H1 (cell line): ENCODE data around the gene SIRT6. TPM values are rescaled to one million over a fixed set of nuclear protein-coding genes. Genes with fewer than 3 reads are reported as not detected.

ENCODE experiments used
- CTCF ChIA-PET: fragments of 300-600 bp; sonication (Branson Sonifier 250); formaldehyde crosslinking; loops from one replicate; lab custom pipeline; 2021; ENCODE audit not compliant: partially characterized antibody; lab: Charles Lee
- POLR2A ChIA-PET: fragments of 300-600 bp; sonication (Branson Sonifier 250); formaldehyde crosslinking; loops from one replicate; lab custom pipeline; 2021; ENCODE audit warnings: inconsistent platforms; ENCODE audit not compliant: partially characterized antibody; lab: Charles Lee
- DNase-seq, 2 experiments: peaks; one replicate each; pipeline versions ENCODE4 v3.0.0 to v3.0.0-alpha.2; 2010 to 2022; ENCODE audit warnings: low spot score in 2 of 2, low read depth in 1 of 2, mixed read lengths in 1 of 2
- FAIRE-seq: peaks from 2 replicates; lab custom pipeline; 2011; peaks lifted over from hg19 to GRCh38; lab: Jason Lieb, UNC
- H2AFZ ChIP-seq: 2 replicates; pipeline ENCODE4 v1.8.1; 2012; ENCODE audit warnings: low read length, inconsistent platforms
- H2AK5ac ChIP-seq: 2 replicates; pipeline ENCODE4 v1.6.1; 2013; ENCODE audit warnings: low read depth, low read length
- H2BK120ac ChIP-seq: replicated peaks from 2 replicates; pipeline ENCODE3; 2013; ENCODE audit warnings: low read depth, low read length, inconsistent platforms
- H2BK12ac ChIP-seq: 2 replicates; pipeline ENCODE4 v1.6.1; 2013; ENCODE audit warnings: low read depth, low read length
- H2BK15ac ChIP-seq: 2 replicates; pipeline ENCODE4 v1.6.1; 2013; ENCODE audit warnings: low read length
- H2BK20ac ChIP-seq: 2 replicates; pipeline ENCODE4 v1.6.1; 2013; ENCODE audit warnings: low read length
- H2BK5ac ChIP-seq: 2 replicates; pipeline ENCODE4 v1.6.1; 2013; ENCODE audit warnings: low read depth, low read length
- H3K14ac ChIP-seq: 2 replicates; pipeline ENCODE4 v1.6.1; 2013; ENCODE audit warnings: inconsistent platforms; ENCODE audit not compliant: insufficient read length
- H3K18ac ChIP-seq: 2 replicates; pipeline ENCODE4 v1.6.1; 2013; ENCODE audit warnings: low read length; ENCODE audit errors: extremely low read depth
- H3K23ac ChIP-seq: 2 replicates; pipeline ENCODE4 v1.6.1; 2013; ENCODE audit warnings: inconsistent platforms; ENCODE audit not compliant: insufficient read length
- H3K23me2 ChIP-seq: 2 replicates; pipeline ENCODE4 v1.6.1; 2013; ENCODE audit warnings: low read depth, low read length
- H3K27ac ChIP-seq: 2 replicates; pipeline ENCODE4 v1.6.1; 2011; ENCODE audit warnings: low read depth, low read length, inconsistent platforms
- H3K27me3 ChIP-seq, 4 experiments: replicated peaks in 1 of 4; 1 replicate in 1 of 4; 2 replicates in 3 of 4; pipeline versions ENCODE4 v1.6.1 to v1.8.1; 2011 to 2013; ENCODE audit warnings: low read length in 3 of 4, mild to moderate bottlenecking in 3 of 4, inconsistent platforms in 2 of 4, mixed read lengths in 2 of 4, moderate library complexity in 1 of 4; ENCODE audit not compliant: control insufficient read depth in 3 of 4, insufficient read depth in 3 of 4; ENCODE audit errors: extremely low read depth in 1 of 4
- H3K36me3 ChIP-seq, 4 experiments: 2 replicates each; pipeline versions ENCODE4 v1.6.1 to v1.8.1; 2011 to 2013; ENCODE audit warnings: mild to moderate bottlenecking in 4 of 4, low read length in 3 of 4, moderate library complexity in 2 of 4, control low read depth in 1 of 4, inconsistent platforms in 1 of 4; ENCODE audit not compliant: insufficient read depth in 4 of 4, control insufficient read depth in 2 of 4
- H3K4ac ChIP-seq: replicated peaks from 2 replicates; pipeline ENCODE3; 2013; ENCODE audit warnings: low read length, low read depth, mixed read lengths, inconsistent platforms; ENCODE audit not compliant: insufficient read length
- H3K4me1 ChIP-seq, 4 experiments: replicated peaks in 1 of 4; 1 replicate in 1 of 4; 2 replicates in 3 of 4; pipeline versions ENCODE4 v1.6.1 to v1.8.1; 2011 to 2013; ENCODE audit warnings: low read length in 3 of 4, inconsistent platforms in 2 of 4, mixed read lengths in 1 of 4; ENCODE audit not compliant: insufficient read depth in 4 of 4, control insufficient read depth in 3 of 4
- H3K4me2 ChIP-seq, 2 experiments: 2 replicates each; pipeline versions ENCODE4 v1.6.1 to v1.8.1; 2011 to 2013; ENCODE audit warnings: low read depth in 2 of 2, low read length in 2 of 2, control low read depth in 1 of 2, inconsistent platforms in 1 of 2, mild to moderate bottlenecking in 1 of 2; ENCODE audit not compliant: insufficient read depth in 1 of 2
- H3K4me3 ChIP-seq, 4 experiments: fragments of 200-600, 300-600 bp in 1 of 4; sonication (generic), shearing (Covaris generic), sonication (Bioruptor Twin) in 1 of 4; 2 replicates each; pipeline versions ENCODE4 v1.5.1 to v1.8.1; 2011 to 2016; ENCODE audit warnings: low read length in 4 of 4, low read depth in 3 of 4, control low read depth in 2 of 4, inconsistent platforms in 2 of 4, mild to moderate bottlenecking in 2 of 4, mixed read lengths in 1 of 4, moderate library complexity in 1 of 4; ENCODE audit not compliant: insufficient read depth in 2 of 4; ENCODE audit errors: extremely low read depth in 1 of 4
- H3K56ac ChIP-seq: replicated peaks from 2 replicates; pipeline ENCODE3; 2013; ENCODE audit warnings: low read depth, mild to moderate bottlenecking, mixed read lengths, low read length, inconsistent platforms; ENCODE audit not compliant: insufficient read length
- H3K79me1 ChIP-seq: 2 replicates; pipeline ENCODE4 v1.6.1; 2013; ENCODE audit warnings: low read depth, low read length, control low read depth
- H3K79me2 ChIP-seq, 2 experiments: 2 replicates each; pipeline versions ENCODE4 v1.6.1 to v1.8.1; 2012 to 2013; ENCODE audit warnings: low read length in 2 of 2, mild to moderate bottlenecking in 2 of 2, inconsistent platforms in 1 of 2; ENCODE audit not compliant: insufficient read depth in 2 of 2, control insufficient read depth in 1 of 2
- H3K9ac ChIP-seq, 4 experiments: replicated peaks in 1 of 4; 1 replicate in 1 of 4; 2 replicates in 3 of 4; pipeline versions ENCODE4 v1.6.1 to v1.8.1; 2011 to 2013; ENCODE audit warnings: low read depth in 3 of 4, low read length in 3 of 4, control low read depth in 2 of 4, mild to moderate bottlenecking in 2 of 4, moderate library complexity in 2 of 4, inconsistent platforms in 1 of 4; ENCODE audit errors: extremely low read depth in 1 of 4
- H3K9me3 ChIP-seq, 2 experiments: 2 replicates each; pipeline versions ENCODE4 v1.6.1 to v1.8.1; 2012 to 2013; ENCODE audit warnings: mild to moderate bottlenecking in 2 of 2, moderate library complexity in 2 of 2, control low read depth in 1 of 2, inconsistent platforms in 1 of 2, low read depth in 1 of 2, low read length in 1 of 2, mixed read lengths in 1 of 2; ENCODE audit not compliant: insufficient read depth in 2 of 2
- H4K20me1 ChIP-seq, 2 experiments: replicated peaks in 1 of 2; 2 replicates each; pipeline versions ENCODE3 to v1.8.1; 2011 to 2013; ENCODE audit warnings: inconsistent platforms in 2 of 2, low read length in 2 of 2, mild to moderate bottlenecking in 1 of 2; ENCODE audit not compliant: insufficient read depth in 2 of 2, control insufficient read depth in 1 of 2
- H4K5ac ChIP-seq: 2 replicates; pipeline ENCODE4 v1.6.1; 2013; ENCODE audit warnings: low read length, low read depth, mixed read lengths, inconsistent platforms; ENCODE audit not compliant: insufficient read length
- H4K8ac ChIP-seq: 2 replicates; pipeline ENCODE4 v1.8.0; 2013; ENCODE audit warnings: mild to moderate bottlenecking, moderate library complexity, low read length, inconsistent platforms; ENCODE audit not compliant: insufficient read depth; ENCODE audit errors: extremely low read depth
- H4K91ac ChIP-seq: replicated peaks from 2 replicates; pipeline ENCODE3; 2013; ENCODE audit warnings: low read length, mixed read lengths, inconsistent platforms; ENCODE audit not compliant: insufficient read length
- CBX5 ChIP-seq: fragments of 300-800, 300-1000 bp; sonication (generic); IDR thresholded peaks from 2 replicates; pipeline ENCODE4 v1.7.1; 2016; ENCODE audit warnings: antibody characterized with exemption, low read length, low read depth
- CEBPB ChIP-seq: IDR thresholded peaks from 2 replicates; pipeline ENCODE4 v1.6.1; 2012; ENCODE audit warnings: low read depth, low read length
- CREB1 ChIP-seq: IDR thresholded peaks from 2 replicates; pipeline ENCODE4 v1.6.1; 2012; ENCODE audit warnings: inconsistent platforms
- GABPA ChIP-seq: IDR thresholded peaks from 2 replicates; pipeline ENCODE4 v1.6.1; 2011; ENCODE audit warnings: mild to moderate bottlenecking, low read length, moderate library complexity, borderline replicate concordance; ENCODE audit not compliant: insufficient read depth
- KDM5A ChIP-seq: fragments of 200-600 bp; IDR thresholded peaks from 2 replicates; pipeline ENCODE4 v1.7.1; 2012; ENCODE audit warnings: mild to moderate bottlenecking, low read length, inconsistent platforms, mixed read lengths
- PHF8 ChIP-seq: fragments of 200-600 bp; sonication (generic); conservative IDR thresholded peaks from 2 replicates; pipeline ENCODE4 v1.7.1; 2012; ENCODE audit warnings: low read depth, mild to moderate bottlenecking, inconsistent platforms, low read length, moderate library complexity
- RNF2 ChIP-seq: fragments of 200-900, 300-1000 bp; sonication (generic); IDR thresholded peaks from 2 replicates; pipeline ENCODE4 v1.7.1; 2016; ENCODE audit warnings: borderline replicate concordance, low read depth, mild to moderate bottlenecking, antibody characterized with exemption, low read length; ENCODE audit not compliant: poor library complexity, severe bottlenecking; ENCODE audit errors: missing control alignments
- SP1 ChIP-seq: IDR thresholded peaks from 2 replicates; pipeline ENCODE4 v1.6.1; 2011; ENCODE audit warnings: low read depth, low read length
- SP2 ChIP-seq: IDR thresholded peaks from 2 replicates; pipeline ENCODE4 v1.6.1; 2012; ENCODE audit warnings: mild to moderate bottlenecking, low read length, inconsistent platforms
- SUZ12 ChIP-seq: fragments of 200-600 bp; sonication (generic); IDR thresholded peaks from 2 replicates; pipeline ENCODE4 v1.6.1; 2012; ENCODE audit warnings: mild to moderate bottlenecking, inconsistent platforms, low read length, moderate library complexity, mixed read lengths
- YY1 ChIP-seq: IDR thresholded peaks from 2 replicates; pipeline ENCODE4 v1.6.1; 2011; ENCODE audit warnings: low read depth, mild to moderate bottlenecking, low read length
- WGBS, 2 experiments: shearing (Covaris generic) in 1 of 2; methylation state at CpG; one replicate each; pipeline versions ENCODE4 v1.1.6 to v1.1.7; 2013 to 2015; ENCODE audit warnings: low lambda C conversion rate in 2 of 2, mixed read lengths in 2 of 2, inconsistent platforms in 1 of 2, low coverage in 1 of 2, missing lambda C conversion rate in 1 of 2; ENCODE audit not compliant: insufficient replicate concordance in 2 of 2, insufficient coverage in 1 of 2, insufficient read length in 1 of 2; ENCODE audit errors: extremely low coverage in 1 of 2, missing lambda C conversion rate in 1 of 2; 5-methylcytosine and 5-hydroxymethylcytosine counted together
- polyA plus RNA-seq, 7 experiments: library from polyadenylated mRNA; depleted of rRNA in 3 of 7; stranded (reverse) in 5 of 7; unstranded in 2 of 7; fragments of >200 nt in 5 of 7; fragments of 200-250 nt in 2 of 7; gene quantifications; 1 replicate in 5 of 7; 2 replicates in 1 of 7; 4 replicates in 1 of 7; pipeline versions ENCODE4 v1.2.1 to v1.2.3, GENCODE V29; 2011 to 2013; ENCODE audit warnings: missing spikeins in 2 of 7, mixed read lengths in 2 of 7
- total RNA-seq: library from RNA; stranded (reverse); fragmentation: NEBNext Ultra II Directional; extraction: Animal tissue kit (Norgen Biotek cat#: 25700); gene quantifications from 2 replicates; pipeline ENCODE4 v1.2.1, GENCODE V29; 2021
- TF ChIP-seq, protein P1 (sequence below): IDR thresholded peaks from 2 replicates; pipeline ENCODE4 v1.6.1; 2012; ENCODE audit warnings: inconsistent platforms

SIRT6 gene
- total and polyA plus RNA-seq, 2 of the 8 experiments (the other 6 are each of a cell fraction or from before 2014, with no cell fraction given), result 25.2 to 27.0 TPM

DNA sequence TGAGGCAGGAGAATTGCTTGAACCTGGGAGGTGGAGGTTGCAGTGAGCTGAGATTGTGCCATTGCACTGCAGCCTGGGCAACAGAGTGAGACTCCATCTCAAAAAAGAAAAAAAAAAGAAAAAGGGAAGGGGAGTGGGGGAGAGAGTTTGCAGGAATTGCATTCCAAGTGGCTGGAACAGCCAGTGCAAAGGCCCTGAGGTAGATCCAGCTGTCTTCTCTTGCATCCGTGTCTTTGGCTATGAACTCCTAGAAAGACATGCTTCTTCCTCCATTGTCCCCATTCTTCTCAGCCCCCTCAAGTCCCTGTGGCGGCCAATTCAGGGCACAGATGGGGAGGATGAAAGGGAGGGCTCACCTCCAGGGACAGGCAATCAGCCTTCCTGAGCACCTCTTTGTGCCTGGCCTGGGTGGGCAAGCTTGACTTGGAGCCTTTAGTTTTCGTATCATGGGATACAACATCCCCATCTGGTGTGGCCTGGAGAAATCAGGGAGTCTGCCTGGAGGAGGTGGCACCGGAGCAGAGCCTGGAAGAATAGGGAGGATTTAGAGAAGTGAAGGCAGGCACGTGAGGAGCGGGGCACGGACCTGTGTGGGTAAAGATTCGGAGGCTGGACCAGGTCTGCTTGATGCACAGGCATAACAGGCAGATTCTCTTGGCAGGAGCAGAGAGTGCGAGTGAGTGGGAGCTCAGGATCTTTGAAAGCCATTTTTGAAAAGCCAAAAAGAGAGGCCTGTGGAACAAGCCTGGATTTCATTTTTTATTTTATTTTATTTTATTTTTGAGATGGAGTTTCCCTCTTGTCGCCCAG is 5.2 kb upstream of the SIRT6 start:
- no peaks in the 10 kb centered on the region; a peak in 1 of 7 replicates for H3K4me1 ChIP-seq
- H2BK15ac ChIP-seq, result no peak overlapping the region
- no peaks in the 10 kb centered on the region for H3K9me3 ChIP-seq
- no peaks in the 10 kb centered on the region for H4K20me1 ChIP-seq
- H4K5ac ChIP-seq, result no peak overlapping the region
- H2AFZ ChIP-seq, result no peak overlapping the region
- no peak overlapping the region; the same call in 1 of the 2 replicates for H4K8ac ChIP-seq
- H3K18ac ChIP-seq, result no peak overlapping the region
- H3K56ac ChIP-seq, result no peak overlapping the region
- no peak overlapping the region for H3K4me3 ChIP-seq
- DNase-seq, result no peak
- 0 out of 7 replicates have a peak, but pooled peaks cover 0 to 2% (median 0%) of the 10 kb centered on the region in 4 experiments for H3K27me3 ChIP-seq
- POLR2A ChIA-PET, result interaction anchor here (0.7 to 1.5 kb wide), 2 partner anchors 159 to 204 kb away, joined by 3 read pairs; no protein-coding TSS in a partner anchor
- no peak overlapping the region for H3K4me2 ChIP-seq
- H3K27ac ChIP-seq, result no peak overlapping the region
- H2BK12ac ChIP-seq, result no peak overlapping the region
- no peak overlapping the region for H2AK5ac ChIP-seq
- no peak overlapping the region for H4K91ac ChIP-seq
- peaks cover 8% of the 10 kb centered on the region; the same call in 1 of the 2 replicates for H3K23me2 ChIP-seq
- H2BK120ac ChIP-seq, result no peak overlapping the region
- no peak overlapping the region for H3K23ac ChIP-seq
- H3K14ac ChIP-seq, result no peak overlapping the region
- no peak overlapping the region for H2BK20ac ChIP-seq
- FAIRE-seq, result no peak
- no peaks in the 10 kb centered on the region for H3K79me1 ChIP-seq
- CTCF ChIA-PET, result interaction anchor here (0.6 to 2.5 kb wide), 6 partner anchors 13 to 962 kb away, joined by 3 to 14 read pairs (median 3); no protein-coding TSS in a partner anchor
- no peak overlapping the region for H3K4ac ChIP-seq
- H3K79me2 ChIP-seq, result no peaks in the 10 kb centered on the region
- WGBS, 2 experiments, result 87% methylated on average over 10 of the region's 10 CpGs; no CpG with 5 or more reads in 1 of the 2 experiments
- no peak overlapping the region for H3K9ac ChIP-seq
- no peaks in the 10 kb centered on the region for H3K36me3 ChIP-seq
- H2BK5ac ChIP-seq, result no peak overlapping the region
- TF ChIP-seq, protein P1, sequence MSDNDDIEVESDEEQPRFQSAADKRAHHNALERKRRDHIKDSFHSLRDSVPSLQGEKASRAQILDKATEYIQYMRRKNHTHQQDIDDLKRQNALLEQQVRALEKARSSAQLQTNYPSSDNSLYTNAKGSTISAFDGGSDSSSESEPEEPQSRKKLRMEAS, result no peak
- TF ChIP-seq CEBPB (no peak), PHF8 (no peak), YY1 (no peak), CREB1 (no peak), RNF2 (no peak), GABPA (no peak), SP2 (no peak), KDM5A (no peak), CBX5 (no peak), SP1 (no peak), SUZ12 (no peak)
